Stimulated activated CD8-positive, alpha-beta memory T cell treated with anti-CD3 and anti-CD28 coated beads, Interleukin-2, amount 100 ng/mL, for 48 hours (primary cell): ENCODE results near the gene DPH3.
A peak's percentile ranks its signal among the peaks of the same experiment; 100 is the strongest.

Experiments used
- DNase-seq, 2 donors: peaks; one replicate each; pipeline ENCODE4 v3.0.0-alpha.2; 2020; ENCODE audit warnings: low read depth in 2 of 2

The DPH3 gene

DNA sequence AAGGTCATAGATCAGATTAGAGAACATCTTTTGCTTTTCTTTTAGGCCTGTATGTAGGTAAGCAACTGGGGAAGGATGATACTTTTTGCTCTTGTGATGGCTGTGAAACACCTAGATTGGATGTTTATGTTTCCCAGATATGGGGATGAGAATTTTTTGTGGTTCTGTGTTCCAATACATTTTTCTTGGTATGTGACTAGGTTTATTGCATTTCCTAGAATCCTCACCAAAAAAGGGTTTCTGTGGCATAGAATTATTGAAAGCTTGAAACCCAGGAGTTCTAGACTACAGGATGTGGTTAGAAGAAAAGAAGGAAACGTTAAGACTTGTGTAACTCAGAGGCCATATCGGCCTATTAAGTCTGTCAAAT lies 26.1 kb upstream of the DPH3 start:
- no peak for DNase-seq

DNA sequence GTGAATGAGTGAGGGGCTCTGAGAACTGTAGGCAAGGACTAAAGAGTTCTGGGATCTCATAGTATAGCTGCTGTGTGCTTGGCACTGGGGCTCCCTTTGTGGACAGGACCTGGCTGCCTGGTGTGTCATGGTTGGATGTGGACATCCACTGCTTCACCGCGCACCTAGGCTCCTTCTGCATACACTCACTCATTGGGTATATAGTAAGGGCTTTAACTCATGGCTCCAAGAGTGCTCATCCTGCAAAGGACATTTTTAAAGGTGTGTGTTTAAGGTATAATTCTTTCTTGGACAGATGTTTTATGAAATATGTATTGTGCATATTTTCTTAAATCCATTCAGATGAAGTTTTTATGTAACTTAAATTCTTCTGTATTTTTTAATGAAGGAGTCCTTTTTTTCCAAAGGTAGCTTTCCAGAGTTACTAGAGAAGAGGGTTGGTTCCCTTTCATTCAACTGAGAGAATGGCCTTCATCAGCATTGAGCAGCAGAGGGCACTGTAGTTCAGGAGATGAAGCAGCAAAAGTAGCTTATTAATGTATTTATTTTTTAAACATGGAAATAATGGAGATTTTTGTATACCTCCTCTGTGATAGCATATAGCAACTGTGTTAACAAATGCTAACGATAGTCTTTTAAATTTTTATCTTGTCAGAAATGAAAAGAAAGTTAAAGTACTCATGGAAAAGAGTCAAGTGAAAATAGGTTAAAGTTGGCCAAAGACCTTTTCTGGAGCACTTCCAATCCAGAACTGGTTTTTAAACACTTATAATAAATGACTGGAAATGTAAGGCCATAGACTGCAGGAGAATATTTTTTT lies 25.5 kb upstream of the DPH3 start:
- no peak for DNase-seq

DNA sequence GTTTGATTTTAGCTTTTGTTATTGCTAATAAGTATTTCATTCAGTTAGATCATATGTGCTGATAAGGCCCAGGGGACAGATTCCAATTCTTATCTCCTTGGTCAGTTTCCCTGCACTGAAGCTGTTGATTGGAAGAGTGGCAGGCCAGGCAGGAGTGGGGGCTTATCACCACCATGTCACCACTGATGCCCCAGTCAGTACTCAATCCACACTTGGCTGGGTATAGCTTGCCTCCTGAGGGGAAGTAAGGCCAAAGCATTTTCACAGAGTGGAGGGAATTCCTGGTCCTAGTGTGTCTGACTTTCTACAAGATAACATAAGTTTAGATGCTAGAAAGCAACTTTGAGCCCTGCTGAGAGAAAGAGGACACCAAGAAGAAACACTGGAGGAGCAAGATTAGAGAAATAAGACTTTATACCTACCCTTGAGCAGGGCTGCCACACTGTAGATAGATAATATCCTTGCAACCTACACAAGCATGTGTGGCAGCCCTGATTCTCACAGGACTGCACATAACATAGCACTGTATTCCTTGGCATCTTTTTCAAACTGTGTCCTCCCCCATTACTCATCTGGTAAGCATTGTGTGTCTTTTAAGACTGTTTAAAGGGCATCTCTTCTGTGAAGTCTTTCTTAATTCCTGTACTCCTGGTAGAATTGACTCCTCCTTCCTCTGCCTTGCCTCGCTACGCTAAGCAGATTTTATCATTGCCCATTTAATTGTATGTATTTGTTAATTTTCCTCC lies 24.6 kb upstream of the DPH3 start:
- no peak for DNase-seq

DNA sequence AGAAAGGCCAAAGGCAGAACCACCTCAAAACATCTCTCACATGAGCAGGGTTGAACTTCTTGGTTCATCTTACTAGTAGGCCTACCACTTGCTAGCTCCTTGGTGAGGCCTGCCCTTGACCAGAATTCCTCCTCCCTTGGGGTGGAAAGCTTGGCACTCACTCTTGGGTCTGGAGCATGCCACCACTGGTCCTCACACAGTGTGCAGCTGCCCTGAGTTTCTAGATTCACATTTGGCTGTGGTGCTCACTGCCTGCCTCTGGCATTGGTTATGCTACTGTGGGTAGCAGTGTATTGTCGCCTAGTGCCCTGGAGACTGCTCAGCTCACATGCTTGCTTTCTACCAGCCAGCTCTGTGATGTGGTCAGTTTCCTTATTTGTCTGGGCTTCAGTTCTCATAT lies 23.9 kb upstream of the DPH3 start:
- DNase-seq, result no peak

DNA sequence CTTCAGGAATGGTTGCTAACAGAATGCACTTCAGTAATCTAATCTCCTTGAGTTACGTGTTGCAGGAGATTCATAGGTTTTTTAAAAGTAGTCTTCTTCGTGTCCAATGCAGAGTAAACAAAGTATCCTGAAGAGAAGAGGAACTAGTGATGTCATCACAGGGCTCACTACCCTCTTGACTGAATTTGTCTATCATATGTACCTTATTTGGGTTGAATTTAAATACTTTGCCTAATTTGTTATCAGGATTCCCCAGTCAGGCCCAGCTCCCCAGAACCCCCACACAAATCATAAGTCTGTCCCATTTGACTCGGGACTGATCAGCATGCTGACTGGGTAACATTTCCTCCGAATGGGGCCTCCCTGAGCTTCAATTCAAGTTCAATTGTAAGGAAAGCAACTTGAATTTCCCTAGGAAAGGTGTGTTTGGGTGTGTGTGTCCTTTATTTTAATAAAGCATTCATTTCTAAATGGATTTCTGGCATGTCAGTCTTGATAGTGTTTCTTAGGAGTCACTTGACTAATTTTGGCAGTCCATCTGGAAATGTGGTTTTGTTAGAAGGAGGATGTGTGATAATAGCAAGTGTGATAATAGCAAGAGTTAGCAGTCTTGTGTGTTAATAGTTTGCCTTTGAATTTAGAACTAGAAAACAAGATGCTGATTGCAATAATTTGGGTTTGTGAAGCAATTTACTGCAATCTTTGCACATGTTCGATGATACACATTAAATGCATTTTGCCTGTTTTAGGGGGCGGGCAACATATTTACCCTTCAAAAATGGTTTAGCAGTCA lies 22.2 kb upstream of the DPH3 start:
- no peak for DNase-seq

DNA sequence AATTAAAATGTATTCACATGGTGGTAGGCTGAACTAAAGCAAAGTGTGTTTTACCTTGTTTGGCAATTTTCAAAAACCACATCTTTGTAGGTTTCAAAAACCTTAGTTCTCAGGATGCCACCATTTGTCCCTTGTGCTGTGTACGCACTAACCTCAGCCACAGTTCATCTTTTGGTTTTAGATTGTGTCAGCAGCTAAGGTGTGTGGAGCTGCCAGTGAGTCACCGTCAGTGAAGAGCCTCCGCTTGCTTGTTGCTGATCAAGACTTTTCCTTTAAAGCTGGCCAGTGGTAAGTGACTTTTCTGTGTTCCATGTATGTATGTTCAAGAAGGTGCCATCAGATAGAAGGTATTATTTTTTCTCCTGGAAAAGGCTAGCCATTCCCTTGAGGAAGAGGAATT lies 21.4 kb upstream of the DPH3 start:
- peak in 1 of 2 donors; percentile 51 for DNase-seq

DNA sequence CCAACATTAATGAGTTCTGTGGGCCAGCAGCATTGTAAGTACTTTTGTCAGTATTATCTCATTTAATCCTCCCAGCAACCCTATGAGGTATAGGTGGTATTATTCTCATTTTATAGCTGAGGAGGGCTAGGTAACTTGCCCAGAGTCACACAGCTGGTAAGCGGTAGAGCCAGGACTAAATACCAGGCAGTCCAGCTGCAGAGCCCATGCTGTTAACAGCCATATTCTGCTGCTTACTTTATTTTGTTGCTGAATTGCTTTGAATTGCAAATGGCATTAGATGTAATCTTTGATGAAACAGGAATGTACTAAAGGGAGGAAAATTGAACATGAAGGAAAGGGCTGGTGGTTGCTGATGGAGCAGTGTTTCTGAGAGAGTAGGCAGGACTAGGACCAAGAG lies 19.9 kb upstream of the DPH3 start:
- no peak for DNase-seq

DNA sequence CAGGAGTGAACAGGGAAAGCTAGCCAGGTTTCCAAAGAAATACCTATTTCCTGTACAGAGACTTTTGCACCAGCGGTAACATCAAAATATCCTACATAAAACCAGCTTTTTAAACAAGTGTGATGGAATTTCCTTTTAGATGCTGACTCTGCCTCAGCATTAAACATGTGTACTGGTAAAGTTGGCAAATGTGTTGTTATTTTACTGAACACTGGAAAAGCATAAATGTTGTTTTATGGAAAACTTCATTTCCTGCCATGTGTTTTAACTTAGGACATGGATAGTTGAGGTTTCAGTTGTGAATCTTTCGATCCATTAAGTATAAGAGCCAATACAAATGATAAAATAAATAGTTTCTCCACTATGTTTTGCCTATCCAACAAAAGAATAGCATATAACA lies 15.9 kb upstream of the DPH3 start:
- no peak for DNase-seq

DNA sequence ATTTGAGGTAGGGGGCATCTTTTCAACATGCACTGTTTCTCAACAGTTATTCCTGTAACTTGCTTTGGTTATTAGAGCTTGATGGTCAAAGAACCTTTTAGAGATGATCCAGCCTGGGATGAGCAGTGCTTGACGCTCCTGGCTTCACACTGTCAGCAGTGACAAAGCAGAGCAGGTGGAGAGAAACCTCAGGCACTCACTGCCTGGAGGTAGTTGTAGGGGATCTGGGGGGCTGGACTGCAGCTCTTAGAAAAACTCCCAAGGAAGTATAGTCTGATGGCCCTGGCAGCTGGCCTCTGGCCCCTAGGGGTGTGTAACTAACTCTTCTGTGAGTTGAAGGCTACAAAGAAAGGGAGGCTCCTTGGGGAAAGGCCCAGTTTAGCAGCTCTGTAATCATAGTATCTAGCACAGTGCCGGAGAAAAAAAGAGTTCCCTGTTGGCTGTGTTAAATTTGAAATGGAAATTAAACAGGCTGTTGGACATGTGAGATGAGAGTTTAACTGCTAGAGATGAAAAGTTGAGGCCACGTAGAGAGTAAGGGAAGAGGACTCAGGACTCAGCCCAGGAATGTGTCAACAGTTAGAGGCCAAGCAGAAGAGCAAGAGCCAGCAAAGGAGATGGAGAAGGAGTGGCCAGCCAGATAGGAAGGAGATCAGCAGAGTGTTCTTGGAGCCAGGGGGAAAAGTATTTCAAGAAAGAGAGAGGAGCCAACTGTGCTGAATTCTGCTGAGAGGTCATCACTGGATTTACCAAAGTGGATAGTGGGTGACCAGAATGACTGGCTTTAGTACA lies 14.5 kb upstream of the DPH3 start:
- no peak for DNase-seq

DNA sequence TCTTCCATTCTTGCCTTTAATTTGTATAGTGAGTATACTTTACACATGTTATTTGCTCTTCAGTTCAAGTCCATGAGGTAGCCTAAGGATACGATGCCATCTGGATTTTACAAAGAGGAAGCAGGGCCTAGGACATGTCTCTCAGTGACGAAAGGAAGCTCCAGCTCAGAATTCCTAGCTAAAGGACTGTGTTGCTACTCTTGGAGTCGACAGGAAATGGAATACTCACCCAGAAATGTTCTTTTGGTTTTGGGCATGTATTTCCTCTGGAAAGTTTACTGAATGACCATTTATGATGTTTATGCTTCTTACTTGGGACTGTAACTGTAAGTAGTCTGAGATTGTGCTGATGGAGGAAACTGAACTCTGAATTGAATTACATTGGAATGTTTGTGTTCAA lies 12.7 kb upstream of the DPH3 start:
- DNase-seq, result no peak

DNA sequence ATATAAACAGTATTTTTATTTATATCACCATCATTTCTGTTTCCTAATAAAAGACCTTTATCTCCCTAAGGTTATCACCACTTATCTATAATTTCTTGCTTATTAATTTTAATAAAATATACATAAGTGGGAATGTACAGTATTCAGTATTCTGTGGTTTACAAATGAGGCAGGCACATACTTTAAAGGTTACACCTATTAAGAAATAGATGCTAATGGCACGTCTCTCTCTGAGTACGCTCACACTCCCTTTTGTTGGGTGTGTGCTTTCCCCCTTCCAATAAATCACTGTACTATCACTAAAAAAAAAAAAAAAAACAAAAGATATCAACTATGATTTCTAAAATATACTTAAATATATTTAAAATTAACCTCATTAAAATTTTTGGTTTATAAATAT lies 9.1 kb upstream of the DPH3 start:
- no peak for DNase-seq

DNA sequence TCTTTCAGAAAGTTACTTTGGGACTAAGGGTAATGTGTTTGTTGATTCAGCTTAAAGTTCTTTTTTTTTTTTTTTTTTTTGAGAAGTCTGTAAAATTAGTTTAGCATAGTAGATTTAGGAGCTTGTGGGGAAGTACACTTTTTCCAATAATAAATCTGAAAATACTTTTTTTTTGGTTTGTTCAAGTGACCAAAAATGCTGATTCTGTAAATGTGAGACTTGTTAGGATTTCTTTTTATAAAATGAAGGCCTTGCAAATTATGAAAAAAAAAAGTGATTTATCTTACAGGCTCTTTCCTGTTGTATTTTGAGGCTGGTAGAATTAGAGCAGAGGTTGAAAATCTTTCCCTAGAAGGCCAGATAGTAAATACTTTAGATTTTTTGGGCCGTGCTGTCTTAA lies 7.8 kb upstream of the DPH3 start:
- DNase-seq, result no peak

DNA sequence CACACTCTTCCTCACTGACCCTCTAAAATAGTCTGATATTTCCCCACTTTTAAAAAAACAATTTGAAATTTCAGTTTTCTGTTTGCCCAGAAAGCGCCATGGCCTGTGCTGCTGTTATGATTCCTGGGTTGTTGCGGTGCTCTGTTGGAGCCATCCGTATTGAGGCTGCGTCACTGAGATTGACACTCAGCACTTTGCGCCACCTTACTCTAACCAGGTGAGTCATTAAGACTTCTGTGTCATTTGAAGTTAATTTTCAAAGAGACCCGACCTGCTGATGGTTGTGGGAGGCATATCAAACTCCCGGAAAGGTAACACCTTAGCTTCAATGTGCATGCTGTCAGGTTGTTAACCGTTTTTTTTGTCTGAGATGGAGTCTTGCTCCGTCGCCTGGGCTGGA lies 6.1 kb upstream of the DPH3 start:
- DNase-seq, result no peak

DNA sequence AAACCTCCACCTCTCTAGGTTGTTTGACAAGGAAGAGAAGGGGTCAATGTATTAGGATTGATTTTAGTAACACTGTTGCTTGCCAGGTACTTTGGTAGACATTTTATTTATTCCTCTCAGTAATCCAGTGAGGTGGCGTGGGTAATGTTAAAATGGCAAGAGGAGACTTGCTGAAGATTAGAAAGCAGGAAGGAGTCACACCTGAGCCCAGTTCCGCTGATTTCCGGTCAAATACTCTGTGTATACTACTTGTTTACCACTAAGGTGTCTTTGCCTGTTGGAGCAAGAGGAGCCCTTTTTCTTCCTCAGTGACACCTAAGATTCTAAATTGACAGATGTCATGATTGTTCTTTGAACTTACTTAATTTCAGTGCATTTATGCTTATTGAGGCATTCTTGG lies 2.0 kb upstream of the DPH3 start:
- no peak for DNase-seq

DNA sequence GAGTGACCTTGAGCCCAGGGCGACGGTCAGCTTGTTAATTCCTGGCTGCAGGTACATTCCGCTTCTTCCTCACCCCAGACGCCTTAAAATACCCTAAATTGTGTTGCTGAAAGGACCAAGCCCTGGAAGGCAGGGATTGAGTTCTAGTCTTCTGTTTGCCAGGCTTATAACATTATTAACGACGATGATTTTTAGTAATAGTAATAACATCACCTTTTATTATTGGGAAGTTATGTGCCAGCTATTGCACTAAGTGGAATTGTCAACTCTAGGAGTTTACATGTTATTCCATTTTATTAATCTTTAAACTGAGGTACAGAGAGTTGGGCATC lies 678 bp upstream of the DPH3 start:
- DNase-seq, result no peak

DNA sequence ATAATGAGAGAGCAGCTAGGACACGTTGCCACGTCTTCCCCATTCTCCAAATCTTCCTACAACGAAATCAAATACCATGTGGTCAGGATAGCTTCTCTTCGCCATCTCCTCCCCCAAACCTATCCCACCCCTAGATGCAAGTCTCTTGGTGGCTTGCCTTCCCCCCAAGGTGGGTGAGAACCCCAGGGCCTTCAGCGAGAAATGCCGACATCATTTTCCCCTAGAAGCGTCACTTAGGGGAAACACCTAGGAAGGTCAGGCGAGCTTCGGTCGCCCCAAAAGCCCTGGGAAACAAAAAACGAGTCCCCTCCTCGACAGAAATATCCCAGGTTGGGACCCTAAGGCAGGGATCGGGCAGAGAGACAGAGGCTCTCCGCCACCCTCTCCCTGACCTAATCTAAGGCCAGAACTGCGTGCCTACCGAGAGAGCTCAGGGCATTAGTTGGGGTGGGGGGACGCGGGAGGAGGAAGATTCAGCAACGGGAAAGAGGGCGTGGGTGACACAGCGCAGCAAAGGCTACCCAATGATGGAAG lies 502 bp downstream of the DPH3 start:
- DNase-seq, result no peak

DNA sequence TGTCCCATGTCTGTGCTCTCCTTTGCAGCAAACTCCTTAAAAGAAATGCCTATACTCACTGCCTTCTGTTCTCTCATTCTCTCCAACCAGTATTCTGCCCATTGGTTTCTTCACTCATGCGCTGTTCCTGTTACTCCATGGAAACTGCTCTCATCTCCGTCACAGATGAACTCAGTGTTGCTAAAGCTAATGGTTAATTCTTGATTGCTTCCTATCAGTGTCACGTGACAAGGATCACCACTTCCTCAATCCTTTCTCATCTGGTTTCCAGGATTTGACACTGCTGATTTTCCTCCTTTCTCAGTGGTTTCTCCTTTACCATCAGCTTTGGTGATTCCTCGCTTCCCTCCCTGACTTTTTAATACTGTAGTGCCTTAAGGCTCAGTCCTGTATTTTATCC lies 2.6 kb downstream of the DPH3 start:
- no peak for DNase-seq

DNA sequence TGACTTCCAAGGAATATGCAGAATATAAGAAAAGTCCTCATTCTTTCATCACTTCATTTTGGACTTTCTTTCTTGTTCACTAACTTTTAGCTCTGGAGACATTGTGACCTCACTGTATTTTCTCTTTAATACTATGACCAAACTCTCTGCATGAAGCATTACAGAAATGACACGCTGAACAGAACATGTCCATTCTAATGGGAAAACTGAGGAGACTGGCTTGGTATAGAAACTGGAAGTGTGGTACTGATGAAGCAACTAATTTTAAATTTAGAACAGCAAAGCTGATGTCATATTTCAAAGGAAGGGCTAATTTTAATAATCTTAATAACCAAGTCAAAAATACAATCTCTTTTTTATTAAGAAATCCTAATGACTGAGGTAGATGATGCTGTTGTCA lies 4.7 kb downstream of the DPH3 start:
- DNase-seq, result no peak

DNA sequence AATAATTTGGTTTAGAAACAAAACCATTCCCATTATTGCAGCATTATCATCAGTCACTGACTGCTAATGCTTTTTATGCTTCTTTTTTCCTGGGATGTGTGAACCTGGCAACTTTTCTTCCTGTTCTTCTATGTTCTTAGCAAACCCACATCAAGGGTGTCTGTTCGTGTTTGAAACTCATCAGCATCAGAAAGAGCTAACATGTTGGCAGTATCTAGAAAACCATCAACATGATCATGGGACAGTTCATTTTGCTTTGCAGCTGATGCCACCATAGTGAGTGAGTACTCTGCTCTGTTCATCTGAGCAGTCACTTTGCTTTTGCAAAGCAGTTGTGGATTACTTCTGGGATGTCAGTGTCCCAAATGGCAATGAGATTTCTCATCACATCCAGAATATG lies 5.9 kb downstream of the DPH3 start:
- no peak for DNase-seq

DNA sequence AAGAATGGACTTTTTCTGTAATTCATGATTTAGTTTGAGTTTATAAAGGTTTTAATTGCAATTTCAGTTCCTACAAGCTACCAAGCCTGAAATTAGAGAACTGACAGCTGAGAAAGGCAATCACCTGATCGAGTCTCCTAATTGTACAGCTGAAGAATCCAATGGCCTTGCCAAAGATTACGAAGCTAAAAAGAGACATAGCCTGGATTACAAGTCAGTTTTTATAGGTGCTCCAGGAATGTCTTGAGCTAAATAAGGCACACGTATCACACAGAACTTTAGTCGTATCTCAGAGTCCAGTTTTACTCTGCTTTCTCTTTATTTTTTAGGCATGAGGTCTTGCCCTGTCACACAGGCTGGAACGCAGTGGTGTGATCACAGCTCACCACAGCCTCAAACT lies 6.6 kb downstream of the DPH3 start:
- DNase-seq, result no peak

DNA sequence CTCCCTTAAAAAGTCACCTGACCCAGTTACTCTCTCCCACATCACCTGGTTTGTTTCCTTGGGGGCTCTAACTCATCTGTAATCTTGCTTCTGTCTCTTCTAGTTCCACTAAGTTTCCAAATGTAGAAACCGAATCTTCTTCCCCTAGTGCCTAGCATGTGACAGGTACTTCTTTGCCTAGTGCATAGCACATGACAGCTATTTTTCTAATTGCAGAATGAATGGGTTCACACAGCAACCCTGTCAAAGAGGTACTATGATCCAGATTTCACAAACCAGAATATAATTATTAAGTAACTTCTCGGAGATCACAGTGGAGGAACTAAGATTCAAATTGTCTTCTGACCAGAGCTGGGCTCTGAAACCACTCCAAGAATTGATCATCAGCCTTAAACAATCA lies 7.4 kb downstream of the DPH3 start:
- no peak for DNase-seq

DNA sequence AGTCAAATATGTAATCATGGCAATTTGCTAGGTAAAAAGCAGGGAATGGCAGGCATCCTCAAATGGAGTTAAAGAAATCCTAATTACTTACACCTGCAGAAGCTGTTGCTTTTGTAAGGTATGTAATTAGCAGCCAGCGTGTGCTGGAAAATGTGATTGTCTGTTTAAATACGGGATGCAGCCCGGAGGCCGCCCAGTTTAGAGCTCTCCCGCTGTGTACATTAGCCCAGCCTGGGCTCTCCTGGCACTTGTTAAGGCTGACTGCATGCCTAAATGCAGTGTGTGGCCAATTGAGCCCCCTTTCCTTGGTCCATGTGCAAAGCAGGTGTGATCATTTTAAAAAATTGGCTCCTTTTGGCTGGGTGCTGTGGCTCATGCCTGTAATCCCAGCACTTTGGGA lies 9.0 kb downstream of the DPH3 start:
- no peak for DNase-seq
